Liver (tissue), 9 donors: Measurements from ENCODE around the gene KRTAP29-1. TPM values are rescaled to one million over a fixed set of nuclear protein-coding genes. Genes with fewer than 3 reads are reported as not detected.

Experiments
- DNase-seq: peaks from one replicate; pipeline ENCODE4 v3.0.0-alpha.2; 2017; ENCODE audit warnings: low spot score
- H3K27ac ChIP-seq, 2 donors: one replicate each; pipeline ENCODE4 v1.7.0; 2013; ENCODE audit warnings: inconsistent platforms in 2 of 2, low read length in 2 of 2, control low read depth in 1 of 2, low read depth in 1 of 2, mild to moderate bottlenecking in 1 of 2
- H3K27me3 ChIP-seq, 4 donors: one replicate each; pipeline versions ENCODE4 v1.6.1 to v1.7.0; 2013; ENCODE audit warnings: low read length in 3 of 4, inconsistent platforms in 1 of 4, mild to moderate bottlenecking in 1 of 4, moderate library complexity in 1 of 4; ENCODE audit not compliant: control insufficient read depth in 4 of 4, insufficient read depth in 4 of 4
- H3K36me3 ChIP-seq, 4 donors: one replicate each; pipeline versions ENCODE4 v1.6.1 to v1.7.0; 2013; ENCODE audit warnings: low read length in 3 of 4, mild to moderate bottlenecking in 3 of 4, low read depth in 1 of 4, moderate library complexity in 1 of 4; ENCODE audit not compliant: control insufficient read depth in 4 of 4, insufficient read depth in 3 of 4
- H3K4me1 ChIP-seq, 4 donors: one replicate each; pipeline versions ENCODE4 v1.6.1 to v1.7.0; 2013; ENCODE audit warnings: low read length in 3 of 4, mild to moderate bottlenecking in 3 of 4, moderate library complexity in 1 of 4; ENCODE audit not compliant: control insufficient read depth in 4 of 4, insufficient read depth in 4 of 4
- H3K4me3 ChIP-seq, 3 donors: one replicate each; pipeline versions ENCODE4 v1.6.1 to v1.7.0; 2013; ENCODE audit warnings: low read length in 3 of 3, control low read depth in 1 of 3, low read depth in 1 of 3, mild to moderate bottlenecking in 1 of 3
- H3K9ac ChIP-seq, 2 donors: one replicate each; pipeline ENCODE4 v1.7.0; 2013; ENCODE audit warnings: low read length in 2 of 2, mild to moderate bottlenecking in 2 of 2, moderate library complexity in 2 of 2, control low read depth in 1 of 2, low read depth in 1 of 2
- H3K9me3 ChIP-seq, 4 donors: one replicate each; pipeline versions ENCODE4 v1.6.1 to v1.7.0; 2013; ENCODE audit warnings: low read length in 3 of 4; ENCODE audit not compliant: control insufficient read depth in 4 of 4
- ATF3 ChIP-seq: IDR thresholded peaks from 2 replicates; pipeline ENCODE4 v1.6.1; 2016; ENCODE audit warnings: antibody characterized with exemption
- CTCF ChIP-seq: fragments of 150-350 bp; IDR thresholded peaks from 2 replicates; pipeline ENCODE4 v1.5.1; 2017; ENCODE audit warnings: improper control_type of control experiment, low read depth, low read length; ENCODE audit not compliant: missing input control
- EGR1 ChIP-seq, 2 donors: IDR thresholded peaks; 2 replicates each; pipeline ENCODE4 v1.6.1; 2016 to 2018; ENCODE audit warnings: antibody characterized with exemption in 2 of 2, low read depth in 2 of 2
- FOXA1 ChIP-seq: IDR thresholded peaks from 2 replicates; pipeline ENCODE4 v1.6.1; 2016; ENCODE audit warnings: antibody characterized with exemption
- FOXA2 ChIP-seq: IDR thresholded peaks from 2 replicates; pipeline ENCODE4 v1.6.1; 2016; ENCODE audit warnings: antibody characterized with exemption
- GABPA ChIP-seq, 2 donors: IDR thresholded peaks in 1 of 2; conservative IDR thresholded peaks in 1 of 2; 2 replicates each; pipeline ENCODE4 v1.6.1; 2016; ENCODE audit warnings: antibody characterized with exemption in 2 of 2, mild to moderate bottlenecking in 1 of 2, moderate library complexity in 1 of 2
- HNF4A ChIP-seq, 2 donors: conservative IDR thresholded peaks; 2 replicates each; pipeline ENCODE4 v1.6.1; 2016; ENCODE audit warnings: antibody characterized with exemption in 2 of 2, mild to moderate bottlenecking in 2 of 2
- HNF4G ChIP-seq: IDR thresholded peaks from 2 replicates; pipeline ENCODE4 v1.6.1; 2016; ENCODE audit warnings: antibody characterized with exemption
- JUND ChIP-seq, 2 donors: IDR thresholded peaks; 2 replicates each; pipeline ENCODE4 v1.6.1; 2016; ENCODE audit warnings: antibody characterized with exemption in 2 of 2
- MAX ChIP-seq: IDR thresholded peaks from 2 replicates; pipeline ENCODE4 v1.6.1; 2016; ENCODE audit warnings: antibody characterized with exemption
- NR2F2 ChIP-seq: IDR thresholded peaks from 2 replicates; pipeline ENCODE4 v1.6.1; 2016; ENCODE audit warnings: antibody characterized with exemption
- RAD21 ChIP-seq, 2 donors: IDR thresholded peaks; 2 replicates each; pipeline ENCODE4 v1.6.1; 2016; ENCODE audit warnings: antibody characterized with exemption in 2 of 2, mild to moderate bottlenecking in 2 of 2
- REST ChIP-seq: IDR thresholded peaks from 2 replicates; pipeline ENCODE4 v1.6.1; 2016; ENCODE audit warnings: antibody characterized with exemption, mild to moderate bottlenecking
- RXRA ChIP-seq, 2 donors: IDR thresholded peaks; 2 replicates each; pipeline ENCODE4 v1.6.1; 2017 to 2018; ENCODE audit warnings: antibody characterized with exemption in 2 of 2, mild to moderate bottlenecking in 1 of 2
- SP1 ChIP-seq: IDR thresholded peaks from 2 replicates; pipeline ENCODE4 v1.6.1; 2018; ENCODE audit warnings: antibody characterized with exemption, mild to moderate bottlenecking
- TAF1 ChIP-seq: conservative IDR thresholded peaks from 2 replicates; pipeline ENCODE4 v1.6.1; 2016; ENCODE audit warnings: antibody characterized with exemption, mild to moderate bottlenecking
- YY1 ChIP-seq: IDR thresholded peaks from 2 replicates; pipeline ENCODE4 v1.6.1; 2016; ENCODE audit warnings: antibody characterized with exemption, mild to moderate bottlenecking
- ZBTB33 ChIP-seq: IDR thresholded peaks from 2 replicates; pipeline ENCODE4 v1.6.1; 2016; ENCODE audit warnings: antibody characterized with exemption
- WGBS: extraction: QIAGEN DNeasy Blood & Tissue Kit; methylation state at CpG from one replicate; pipeline ENCODE4 v1.1.7; 2013; 5-methylcytosine and 5-hydroxymethylcytosine counted together
- polyA plus RNA-seq, 2 donors: library from polyadenylated mRNA; stranded (reverse) in 1 of 2; unstranded in 1 of 2; fragments of 200-250 nt in 1 of 2; fragments of >200 nt in 1 of 2; fragmentation: Nextera tagmentation in 1 of 2; extraction: Ambion mirVana in 1 of 2; gene quantifications; one replicate each; pipeline versions ENCODE4 v1.2.1 to v1.2.3, GENCODE V29; 2013 to 2015
- total RNA-seq, 2 donors: library from RNA; depleted of rRNA; stranded (reverse); fragments of >200 nt; gene quantifications; one replicate each; pipeline ENCODE4 v1.2.3, GENCODE V29; 2014
- donor health status: healthy.
- donor health status: healthy.
- donor health status: healthy.
- donor health status: healthy.
- donor health status: healthy.

KRTAP29-1 gene
- total and polyA plus RNA-seq, 4 donors, result not detected

- TF ChIP-seq MAX (no peak), ATF3 (no peak)
Measured at GRCh38 chr17:41265078-41265477, 37.6 kb downstream of the KRTAP29-1 start, which contains the start of gene KRTAP9-6 (continued).

DNA sequence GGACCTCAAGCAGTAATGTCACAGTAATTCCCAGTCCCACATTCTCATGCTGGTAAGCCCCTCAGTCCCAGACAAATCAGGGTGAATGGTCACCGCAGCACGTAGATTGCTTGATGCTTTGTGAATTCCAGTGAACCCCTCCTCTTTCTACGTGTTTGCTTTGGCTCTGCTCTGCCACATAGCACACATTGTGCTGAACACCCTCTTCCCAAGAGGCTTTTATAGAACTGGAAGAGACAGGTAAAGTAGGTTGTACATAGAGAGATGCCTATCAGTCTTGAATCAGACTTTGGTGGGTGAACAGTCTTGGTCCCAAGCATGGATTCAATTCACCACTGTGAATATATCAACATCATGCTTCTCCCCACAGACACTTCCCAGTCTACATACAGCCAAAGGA, 38.1 kb downstream of the KRTAP29-1 start:
- H3K4me3 ChIP-seq, result no peak overlapping the region

More for the DNA sequence above, 38.1 kb downstream of the KRTAP29-1 start:
- Histone ChIP-seq H3K4me1 (no peaks in the 10 kb centered on the region), H3K27me3 (peaks cover 0 to 8% (median 0%) of the 10 kb centered on the region in 4 donors), H3K9me3 (no peaks in the 10 kb centered on the region), H3K9ac (no peak overlapping the region), H3K36me3 (no peaks in the 10 kb centered on the region), H3K27ac (no peak overlapping the region)
- TF ChIP-seq YY1, result no peak
- no peak for TF ChIP-seq HNF4G
- TF ChIP-seq HNF4A (conservative IDR thresholded peaks at IDR 0.05), result no peak
- TF ChIP-seq MAX, result no peak
- no peak for TF ChIP-seq ZBTB33
- TF ChIP-seq TAF1, result no peak
- TF ChIP-seq NR2F2, result no peak
- TF ChIP-seq RXRA (IDR thresholded peaks at IDR 0.05), result no peak
- no peak for TF ChIP-seq FOXA2
- no peak for TF ChIP-seq GABPA (IDR thresholded peaks at IDR 0.05 in 1 of 2, conservative IDR thresholded peaks at IDR 0.05 in 1 of 2)
- no peak for TF ChIP-seq JUND (IDR thresholded peaks at IDR 0.05)
- no peak for TF ChIP-seq FOXA1
- no peak for TF ChIP-seq SP1
- no peak for TF ChIP-seq REST
- TF ChIP-seq CTCF, result no peak
- TF ChIP-seq ATF3, result no peak
- no peak for TF ChIP-seq RAD21 (IDR thresholded peaks at IDR 0.05)
- TF ChIP-seq EGR1 (IDR thresholded peaks at IDR 0.05; ENCODE audit: low read depth in 2 of 2), result no peak
- 61% methylated on average over 3 of the region's 3 CpGs for WGBS
- DNase-seq, result no peak
